ENCODE data around the gene NINJ2. TPM values are rescaled to one million over a fixed set of nuclear protein-coding genes. Genes with fewer than 3 reads are reported as not detected.
"Not testable (repeated sequence)": the region's sequence is repeated elsewhere in the genome, so short reads cannot be mapped to it uniquely, and the experiment has no call there.

NINJ2 gene
- total RNA-seq, result 4.9 TPM

- DNase-seq (ENCODE audit: low spot score), result no peak
These were observed at the start of gene NINJ2 for GRCh38 chr12:663293-663871. NINJ2 (minus strand) TSS chr12:663445; CDS start chr12:663360, 85 bp downstream.

GRCh38 chr12:712172-712863 is 49.1 kb upstream of the NINJ2 start:
- DNase-seq (ENCODE audit: low spot score), result no peak

GRCh38 chr12:709455-710020 is 46.3 kb upstream of the NINJ2 start:
- DNase-seq (ENCODE audit: low spot score), result no peak

- not testable (repeated sequence) for DNase-seq (ENCODE audit: low spot score)
These were observed 44.8 kb upstream of the NINJ2 start for GRCh38 chr12:708084-708483.

GRCh38 chr12:704516-705242 is 41.4 kb upstream of the NINJ2 start:
- no peak for DNase-seq (ENCODE audit: low spot score)

GRCh38 chr12:701896-702539 is 38.8 kb upstream of the NINJ2 start:
- DNase-seq (ENCODE audit: low spot score), result no peak

GRCh38 chr12:700016-700415 is 36.8 kb upstream of the NINJ2 start:
- DNase-seq (ENCODE audit: low spot score), result no peak

GRCh38 chr12:698222-698621 is 35.0 kb upstream of the NINJ2 start:
- not testable (repeated sequence) for DNase-seq (ENCODE audit: low spot score)

- DNase-seq (ENCODE audit: low spot score), result no peak
These were observed 34.2 kb upstream of the NINJ2 start for GRCh38 chr12:697481-697880.

GRCh38 chr12:694734-695503 is 31.7 kb upstream of the NINJ2 start:
- no peak for DNase-seq (ENCODE audit: low spot score)

GRCh38 chr12:693934-694533 is 30.8 kb upstream of the NINJ2 start:
- DNase-seq (ENCODE audit: low spot score), result no peak

- no peak for DNase-seq (ENCODE audit: low spot score)
These were observed 29.0 kb upstream of the NINJ2 start for GRCh38 chr12:692274-692673.

GRCh38 chr12:690466-690865 is 27.2 kb upstream of the NINJ2 start:
- DNase-seq (ENCODE audit: low spot score), result no peak

GRCh38 chr12:685388-685787 is 22.1 kb upstream of the NINJ2 start:
- DNase-seq (ENCODE audit: low spot score), result no peak

GRCh38 chr12:684416-684815 is 21.2 kb upstream of the NINJ2 start:
- DNase-seq (ENCODE audit: low spot score), result no peak

- DNase-seq (ENCODE audit: low spot score), result no peak
These were observed 18.5 kb upstream of the NINJ2 start for GRCh38 chr12:681568-682256.

GRCh38 chr12:678747-679712 is 15.8 kb upstream of the NINJ2 start:
- no peak for DNase-seq (ENCODE audit: low spot score)

GRCh38 chr12:675562-675961 is 12.3 kb upstream of the NINJ2 start:
- DNase-seq (ENCODE audit: low spot score), result no peak

- no peak for DNase-seq (ENCODE audit: low spot score)
These were observed 11.1 kb upstream of the NINJ2 start for GRCh38 chr12:674272-674781.
